Gastroesophageal sphincter (tissue), 3 donors: ENCODE results near the gene NME2.

ENCODE experiments used
- CTCF ChIP-seq, 4 experiments: fragments of 200-600 bp in 2 of 4; fragments of 450-650 bp in 2 of 4; sonication (generic) in 1 of 4; IDR thresholded peaks; one replicate each; pipeline ENCODE4 v1.5.1; 2017 to 2019; ENCODE audit warnings: antibody characterized with exemption in 4 of 4, mild to moderate bottlenecking in 2 of 4, moderate library complexity in 2 of 4
- EP300 ChIP-seq: sonication (generic); formaldehyde crosslinking; IDR thresholded peaks from one replicate; pipeline ENCODE4 v1.6.1; 2017; ENCODE audit warnings: antibody characterized with exemption, mild to moderate bottlenecking

GRCh38 chr17:51169340-51169739, 3.1 kb downstream of the NME2 start:
- no peak for TF ChIP-seq EP300
- TF ChIP-seq CTCF (IDR thresholded peaks at IDR 0.05) = no peak
